HG02642 (cell line): ENCODE measurements around the gene DFFB.

Source experiments
- ATAC-seq: cut with Tn5 transposase; IDR thresholded peaks from one replicate; pipeline ENCODE4 v1.9.1; 2021; ENCODE audit warnings: mild to moderate bottlenecking; ENCODE audit not compliant: unreplicated experiment, poor library complexity

The DFFB gene

DNA sequence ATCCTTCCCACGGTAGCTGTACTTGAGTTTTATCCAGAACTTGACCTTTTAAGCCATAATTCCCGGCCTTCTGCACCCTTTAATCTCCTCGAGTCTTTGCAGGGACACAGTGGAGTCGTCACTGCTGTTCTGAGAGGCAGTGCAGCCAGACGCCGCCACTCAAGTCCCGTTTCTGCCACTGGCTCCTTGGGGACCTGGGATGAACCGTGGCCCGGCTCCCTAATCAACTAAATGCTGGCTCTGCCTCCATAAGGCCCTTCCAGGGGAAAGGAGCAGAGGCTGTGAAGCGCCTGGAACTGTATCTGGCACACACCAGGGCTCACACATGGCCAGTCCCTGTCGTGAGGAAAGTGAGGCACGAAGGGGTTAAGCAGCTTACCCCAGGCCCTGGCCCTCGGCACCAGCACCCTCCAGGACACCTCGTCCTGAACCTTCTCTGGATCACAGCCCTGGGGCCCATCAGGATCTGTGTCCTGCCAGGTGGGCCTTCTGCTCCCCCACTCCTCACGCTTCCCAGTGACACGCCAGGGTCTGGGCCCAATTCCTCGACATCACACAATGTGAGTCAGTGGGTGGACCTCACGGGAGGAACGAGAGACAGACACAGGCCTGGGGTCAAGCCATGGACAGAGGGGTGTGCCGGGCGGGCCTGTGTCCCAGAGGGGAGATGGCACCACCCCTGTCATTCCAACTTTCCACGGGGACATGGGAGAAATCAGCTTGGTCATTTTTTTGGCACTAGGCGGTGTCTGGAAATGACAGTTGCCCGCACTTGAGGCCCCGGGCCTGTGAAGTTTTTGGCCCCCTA is 66.3 kb downstream of the DFFB start:
- no peak for ATAC-seq

DNA sequence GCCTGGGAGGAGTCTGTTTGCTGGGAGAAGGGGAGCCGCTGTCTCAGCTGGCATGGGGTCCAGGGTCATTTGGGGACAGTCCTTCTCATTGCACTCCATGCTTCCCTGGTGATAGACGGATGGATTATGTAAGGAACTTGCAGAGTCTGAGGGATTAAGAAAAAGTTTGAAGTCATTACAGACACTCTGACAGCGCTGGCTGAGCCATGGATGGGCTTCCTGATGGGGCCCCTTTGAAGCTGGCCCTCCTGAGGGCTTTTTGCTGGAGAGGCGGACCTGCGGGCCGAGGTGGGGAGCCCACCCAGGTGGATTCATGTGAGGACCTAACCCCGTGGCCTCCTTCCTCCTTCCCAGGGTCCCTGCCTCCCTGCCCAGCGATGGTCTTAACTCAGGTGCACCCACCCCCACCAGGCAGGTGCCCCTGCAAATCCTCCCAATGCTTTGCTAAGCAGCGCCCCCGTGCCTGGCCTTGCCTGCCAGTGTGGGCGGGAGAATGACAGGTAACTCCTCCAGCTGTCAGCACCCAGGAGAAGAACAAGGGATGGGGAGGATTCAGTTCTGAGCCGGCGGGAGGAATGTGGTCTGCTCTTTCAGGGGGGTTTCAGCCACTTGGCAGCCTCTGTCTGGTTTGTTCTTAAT is 67.0 kb downstream of the DFFB start:
- ATAC-seq = no peak

GRCh38 chr1:3924825-3925220 is 67.5 kb downstream of the DFFB start:
- ATAC-seq = no peak

GRCh38 chr1:3925256-3925655 is 68.0 kb downstream of the DFFB start:
- no peak for ATAC-seq

GRCh38 chr1:3925762-3926161 is 68.5 kb downstream of the DFFB start:
- ATAC-seq = no peak

DNA sequence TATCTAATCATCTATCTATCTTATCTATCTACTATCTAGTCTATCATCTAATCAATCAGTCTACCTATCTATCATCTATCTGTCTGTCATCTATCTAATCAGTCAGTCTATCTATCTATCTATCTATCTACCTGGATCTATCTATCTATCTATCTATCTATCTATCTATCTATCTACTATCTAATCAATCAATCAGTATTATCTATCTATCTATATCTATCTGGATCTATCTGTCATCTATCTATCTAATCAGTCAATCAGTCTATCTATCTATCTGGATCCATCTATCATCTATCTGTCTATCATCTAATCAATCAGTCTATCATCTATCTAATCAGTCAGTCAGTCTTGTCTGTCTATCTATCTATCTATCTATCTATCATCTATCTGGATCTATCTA is 69.7 kb downstream of the DFFB start:
- ATAC-seq = no peak

DNA sequence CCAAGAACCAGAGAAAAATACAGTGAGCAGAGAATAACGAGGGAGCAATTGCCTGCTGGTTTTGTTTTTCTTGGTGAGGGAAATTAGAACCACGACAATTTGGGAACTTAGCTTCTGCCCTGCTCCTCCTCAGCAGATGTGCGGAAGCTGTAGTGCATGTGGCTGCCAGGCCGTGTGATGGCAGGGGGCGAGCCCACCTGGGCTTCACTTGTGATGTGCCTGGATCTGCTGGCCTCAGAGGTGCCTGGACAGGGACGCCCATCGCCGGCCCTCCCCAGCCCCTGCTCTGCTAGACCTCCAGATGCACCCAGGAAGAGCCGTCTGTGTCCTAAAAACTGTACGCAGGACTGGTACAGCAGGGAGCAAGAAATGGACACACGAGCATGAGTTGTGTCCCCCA is 71.3 kb downstream of the DFFB start:
- no peak for ATAC-seq

- ATAC-seq = no peak
Observed at GRCh38 chr1:3929126-3929525, 71.8 kb downstream of the DFFB start.

GRCh38 chr1:3930301-3931006 is 73.2 kb downstream of the DFFB start:
- ATAC-seq = no peak

- no peak for ATAC-seq
Observed at GRCh38 chr1:3931007-3931912, 74.0 kb downstream of the DFFB start.

DNA sequence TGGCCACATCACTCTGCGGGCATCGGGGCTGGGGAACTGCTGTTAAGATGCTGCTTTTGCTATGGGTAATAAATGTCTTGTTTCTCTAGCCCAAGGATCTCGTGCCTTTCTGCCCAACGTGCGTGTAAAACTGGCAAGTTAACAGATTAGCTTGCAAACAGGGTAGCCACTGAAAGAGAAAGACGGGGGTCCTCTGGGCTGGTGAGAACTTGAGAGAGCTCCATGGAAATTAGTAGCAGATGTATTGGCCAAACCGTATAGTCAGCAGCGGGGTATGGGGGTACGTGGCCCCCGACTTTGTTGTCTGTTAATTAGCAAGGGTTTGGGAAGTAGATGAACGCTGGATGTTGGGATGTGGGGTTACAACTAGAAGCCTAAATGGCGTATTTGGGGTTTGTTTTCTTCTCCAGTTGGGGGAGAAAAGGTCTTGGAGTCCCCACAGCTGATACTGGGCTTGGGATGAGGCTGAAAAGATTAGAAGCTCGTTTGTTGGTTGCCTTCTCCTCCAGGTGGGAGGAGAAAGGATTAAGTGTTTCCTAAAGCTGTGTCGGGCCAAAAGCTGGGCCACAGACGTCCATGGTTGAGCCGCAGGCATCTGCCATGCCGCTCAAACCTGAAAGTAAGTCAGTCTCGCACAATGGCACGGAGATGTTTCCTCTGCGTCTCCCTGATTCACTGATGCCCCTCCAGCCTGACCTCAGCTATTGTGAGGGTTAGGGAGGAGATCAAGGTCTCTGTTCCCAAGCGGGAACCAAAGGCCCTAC is 75.1 kb downstream of the DFFB start:
- ATAC-seq = no peak
